NCI-H128 (cell line): ENCODE results near the gene CSE1L.
"Not testable (repeated sequence)": the region's sequence is repeated elsewhere in the genome, so short reads cannot be mapped to it uniquely, and the experiment has no call there.

Source experiments
- DNase-seq: peaks from one replicate; lab custom pipeline; 2025; ENCODE audit not compliant: unreplicated experiment; lab: John Stamatoyannopoulos, UW

The CSE1L gene

DNA sequence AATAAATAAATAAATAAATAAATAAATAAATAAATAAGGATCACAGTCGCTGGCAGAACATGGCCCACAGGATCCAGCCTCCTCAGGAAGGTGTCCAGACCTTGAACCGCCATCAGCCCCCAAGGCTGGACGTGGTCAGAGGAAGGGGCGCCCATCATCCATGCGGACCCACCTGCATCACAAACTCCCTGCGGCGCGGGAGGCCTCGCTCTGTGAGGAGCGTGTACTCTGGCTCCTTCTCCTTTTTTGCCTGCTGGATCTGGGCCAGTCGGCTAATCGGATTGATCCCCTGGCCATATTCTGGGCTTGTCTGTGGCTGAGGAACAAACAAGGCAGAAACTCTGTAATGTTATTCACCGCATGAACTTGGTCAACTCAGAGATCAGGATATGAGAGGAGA lies 76.8 kb downstream of the CSE1L start:
- no peak for DNase-seq

DNA sequence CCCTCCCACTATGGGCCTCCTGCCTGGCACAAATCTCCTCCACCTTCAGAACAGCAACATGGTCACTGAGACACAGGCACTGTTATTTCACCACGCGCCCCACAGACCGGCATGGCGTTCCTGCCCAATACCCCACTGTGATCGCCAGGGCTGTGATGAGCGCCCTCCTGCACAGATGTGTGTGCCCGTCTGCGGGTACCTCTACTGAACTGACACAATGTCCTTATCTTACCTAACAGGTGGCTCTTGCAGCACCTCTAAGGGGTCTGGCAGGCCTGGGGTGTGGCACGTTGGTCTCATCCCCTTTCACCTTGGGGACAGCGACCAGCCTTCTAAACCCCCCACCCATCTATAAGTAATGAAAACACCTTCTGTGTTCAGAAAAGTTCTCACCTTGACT lies 77.9 kb downstream of the CSE1L start:
- DNase-seq = no peak

DNA sequence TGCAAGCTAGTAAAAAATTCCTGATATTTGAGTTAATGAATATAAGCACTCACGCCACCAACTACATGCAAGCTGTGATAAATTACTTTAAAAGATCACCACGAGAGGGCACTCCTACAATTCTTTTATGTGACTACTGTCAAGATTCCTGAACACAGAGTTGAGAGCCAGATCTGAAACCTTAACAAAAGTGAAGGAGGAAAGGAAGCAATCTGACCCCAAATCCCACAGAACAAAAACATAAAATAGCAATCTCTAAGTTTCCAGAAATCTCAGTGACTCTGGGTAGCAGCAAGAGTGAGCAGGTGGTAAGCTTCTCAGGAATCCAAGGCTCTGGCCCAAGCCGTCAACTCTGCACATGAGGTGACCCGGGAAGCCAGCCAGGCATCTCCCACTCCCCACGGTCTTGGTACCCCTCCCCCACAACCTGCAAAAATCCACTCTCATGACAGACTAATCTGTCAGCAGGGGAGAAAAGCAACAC lies 86.9 kb downstream of the CSE1L start:
- peak; percentile 22 for DNase-seq

GRCh38 chr20:49133571-49133970 lies 87.5 kb downstream of the CSE1L start:
- DNase-seq = no peak

GRCh38 chr20:49134797-49135196 lies 88.7 kb downstream of the CSE1L start:
- DNase-seq = not testable (repeated sequence)

GRCh38 chr20:49136817-49137571 lies 90.9 kb downstream of the CSE1L start:
- no peak for DNase-seq

GRCh38 chr20:49138431-49138830 lies 92.3 kb downstream of the CSE1L start:
- no peak for DNase-seq

- no peak for DNase-seq
Measured at GRCh38 chr20:49140411-49140810, 94.3 kb downstream of the CSE1L start.

- no peak for DNase-seq
Measured at GRCh38 chr20:49140834-49141233, 94.7 kb downstream of the CSE1L start.
